Activated CD8-positive, alpha-beta T cell treated with anti-CD3 and anti-CD28 coated beads, Interleukin-2, amount 10 ng/mL, durations not matched to agents 7 days and 5 days (primary cell): ENCODE data around the gene PHF19. TPM values are rescaled to one million over a fixed set of nuclear protein-coding genes. Genes with fewer than 3 reads are reported as not detected.

Experiments used
- total RNA-seq, 2 experiments: library from RNA; stranded (reverse); gene quantifications; one replicate each; pipeline ENCODE4 v1.2.3, GENCODE V29; 2021

The PHF19 gene
- total RNA-seq, 2 experiments from 2014 or later: 273 to 290 TPM

Other genes with a start within 250 kb of the PHF19 start
- 1 to 10 TPM; 6.3 to 6.7 TPM for gene MEGF9, start 162.7 kb downstream of the PHF19 start, total RNA-seq
- gene FBXW2, start 83.8 kb downstream of the PHF19 start, total RNA-seq: 10 to 100 TPM; 90.0 to 90.9 TPM
- gene PSMD5, start 34.3 kb downstream of the PHF19 start, total RNA-seq: 10 to 100 TPM; 47.9 to 50.7 TPM
- 10 to 100 TPM; 51.6 to 52.9 TPM for gene TRAF1, start 49.6 kb upstream of the PHF19 start, total RNA-seq
- 1 to 10 TPM; 1.3 to 2.3 TPM for gene C5, start 173.1 kb upstream of the PHF19 start, total RNA-seq
- 10 to 100 TPM; 80.8 to 84.3 TPM for gene CNTRL, start 197.8 kb upstream of the PHF19 start, total RNA-seq